ENCODE measurements around the gene TLCD3B. TPM values are rescaled to one million over a fixed set of nuclear protein-coding genes. Genes with fewer than 3 reads are reported as not detected.
A peak's percentile ranks its signal among the peaks of the same experiment; 100 is the strongest.

Gene TLCD3B
- total RNA-seq, 1 experiment from 2014 or later, result 20.9 TPM

GRCh38 chr16:29999605-30000004 lies 31.5 kb downstream of the TLCD3B start:
- no peaks in the 10 kb centered on the region for H3K79me1 ChIP-seq (ENCODE audit: insufficient read depth, low read depth, low read length, poor library complexity, severe bottlenecking)
- no peak overlapping the region for H2BK20ac ChIP-seq (ENCODE audit: low read depth, low read length, poor library complexity, severe bottlenecking)
- H2AFZ ChIP-seq (ENCODE audit: low read length), result no peak overlapping the region
- WGBS (ENCODE audit: extremely low coverage, insufficient read length, low lambda C conversion rate), result no CpG with 5 or more reads among the region's 6 CpGs
- peak overlapping the region in 1 of 2 experiments; percentile 38; a peak in 1 of 5 replicates for H3K4me3 Mint-ChIP-seq
- H3K56ac ChIP-seq (ENCODE audit: insufficient read length, low read depth, low read length), result no peak overlapping the region
- H3K23ac ChIP-seq (ENCODE audit: insufficient read length, low read depth, low read length), result no peak overlapping the region
- peaks cover 14% of the 10 kb centered on the region for H3K23me2 ChIP-seq (ENCODE audit: insufficient read length, low read depth, low read length, poor library complexity, severe bottlenecking)
- no peaks in the 10 kb centered on the region; the same call in 1 of the 2 replicates for H3K27me3 Mint-ChIP-seq (ENCODE audit: low read depth)
- no peak overlapping the region for H3K14ac ChIP-seq (ENCODE audit: insufficient read depth, low read length)
- H3K27ac ChIP-seq (ENCODE audit: insufficient read length, low read depth, low read length), result no peak overlapping the region
- no peak overlapping the region for H4K5ac ChIP-seq (ENCODE audit: insufficient read length, low read depth, low read length)
- no peak overlapping the region for H4K91ac ChIP-seq (ENCODE audit: insufficient read length, low read depth, low read length)
- H3K18ac ChIP-seq (ENCODE audit: insufficient read length, low read depth, low read length), result no peak overlapping the region
- H3K27me3 ChIP-seq (ENCODE audit: insufficient read depth, low read length), result no peaks in the 10 kb centered on the region
- H3K4me2 ChIP-seq (ENCODE audit: insufficient read depth, insufficient read length, low read length), result no peak overlapping the region
- H3K9me3 ChIP-seq (ENCODE audit: control insufficient read depth, low read depth, low read length), result no peaks in the 10 kb centered on the region
- H3K4ac ChIP-seq (ENCODE audit: low read depth, low read length), result no peak overlapping the region
- H2BK120ac ChIP-seq (ENCODE audit: low read depth, low read length, poor library complexity, severe bottlenecking), result no peak overlapping the region
- no peak overlapping the region for H3K9ac ChIP-seq (ENCODE audit: extremely low read depth, insufficient read length, low read length)
- DNase-seq, result no peak
- no peak overlapping the region for H3T11ph ChIP-seq (ENCODE audit: low read length)
- no peak overlapping the region for H2BK12ac ChIP-seq (ENCODE audit: insufficient read length, low read depth, low read length)
- no peaks in the 10 kb centered on the region for H4K20me1 ChIP-seq (ENCODE audit: control insufficient read depth, insufficient read depth, insufficient read length)
- no peak overlapping the region for H4K8ac ChIP-seq (replicated peaks; ENCODE audit: insufficient read length, low read depth, low read length)
- H3K27ac Mint-ChIP-seq, result 0 out of 7 replicates have a peak overlapping the region, but pooled peaks of 1 of the 3 experiments have one; percentile 34
- H2BK5ac ChIP-seq (ENCODE audit: insufficient read length, low read length), result no peak overlapping the region
- H2AK5ac ChIP-seq (ENCODE audit: insufficient read length, low read length), result no peak overlapping the region
- peaks cover 10 to 32% of the 10 kb centered on the region in 2 experiments for H3K4me1 Mint-ChIP-seq
- no peaks in the 10 kb centered on the region; the same call in 1 of the 2 replicates for H3K79me2 ChIP-seq (ENCODE audit: insufficient read depth, low read length)
- TF ChIP-seq CTCF (conservative IDR thresholded peaks at IDR 0.05), result no peak
- 0 out of 2 replicates have a peak, but pooled peaks cover 2% of the 10 kb centered on the region for H3K4me1 ChIP-seq (ENCODE audit: insufficient read depth, low read length)
- no peak overlapping the region for H2BK15ac ChIP-seq (ENCODE audit: low read depth, low read length)
- H3K36me3 Mint-ChIP-seq (ENCODE audit: insufficient read depth in 1 of 3, low read depth in 3 of 3), result peaks cover 27 to 52% (median 29%) of the 10 kb centered on the region in 3 experiments
- H3K9me3 Mint-ChIP-seq, result no peaks in the 10 kb centered on the region; a peak in 1 of 5 replicates

Measured in H9 (cell line).